HG02678 (cell line): ENCODE measurements around the gene HSF5.
"Not testable (repeated sequence)": the region's sequence is repeated elsewhere in the genome, so short reads cannot be mapped to it uniquely, and the experiment has no call there.

Source experiments
- ATAC-seq: cut with Tn5 transposase; IDR thresholded peaks from one replicate; pipeline ENCODE4 v1.9.1; 2021; ENCODE audit warnings: mild to moderate bottlenecking, moderate library complexity; ENCODE audit not compliant: unreplicated experiment

The HSF5 gene

DNA sequence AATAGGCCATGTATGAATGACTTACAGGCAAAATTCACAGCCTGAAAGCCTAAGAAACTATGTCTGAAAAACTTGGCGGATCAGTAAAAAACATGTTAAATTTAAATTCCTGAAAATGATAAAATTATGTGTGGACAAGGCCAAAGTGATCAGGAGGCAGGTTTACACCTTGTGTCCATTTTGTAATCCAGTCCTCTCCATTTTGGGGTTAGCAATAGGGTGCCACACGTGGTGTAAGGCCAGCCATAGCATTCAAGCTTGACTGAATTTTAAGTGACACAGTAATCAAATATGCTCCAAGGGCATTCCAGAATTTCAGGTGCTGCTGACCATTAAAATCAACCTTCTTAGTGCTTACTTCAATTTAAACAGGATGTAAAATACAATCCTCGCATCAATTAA lies 73.6 kb downstream of the HSF5 start:
- ATAC-seq = no peak

DNA sequence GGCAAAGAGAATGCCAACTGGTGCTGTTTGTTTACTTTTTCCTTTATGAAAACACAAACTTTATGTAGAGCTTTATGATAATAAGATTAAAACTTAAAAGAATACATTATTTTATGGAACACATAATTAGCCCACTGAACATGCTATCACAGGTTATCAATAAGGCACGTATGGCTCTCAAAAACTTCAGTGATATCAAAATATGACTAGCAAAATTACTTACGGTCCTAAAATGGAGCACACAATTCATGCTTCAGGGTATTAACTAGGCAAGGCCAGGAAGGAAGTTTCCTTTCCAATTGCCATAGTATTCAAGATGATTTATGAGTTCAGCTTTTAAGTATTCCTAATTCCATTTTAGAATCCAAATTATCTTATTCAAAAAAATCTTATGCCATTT lies 74.5 kb downstream of the HSF5 start:
- no peak for ATAC-seq

DNA sequence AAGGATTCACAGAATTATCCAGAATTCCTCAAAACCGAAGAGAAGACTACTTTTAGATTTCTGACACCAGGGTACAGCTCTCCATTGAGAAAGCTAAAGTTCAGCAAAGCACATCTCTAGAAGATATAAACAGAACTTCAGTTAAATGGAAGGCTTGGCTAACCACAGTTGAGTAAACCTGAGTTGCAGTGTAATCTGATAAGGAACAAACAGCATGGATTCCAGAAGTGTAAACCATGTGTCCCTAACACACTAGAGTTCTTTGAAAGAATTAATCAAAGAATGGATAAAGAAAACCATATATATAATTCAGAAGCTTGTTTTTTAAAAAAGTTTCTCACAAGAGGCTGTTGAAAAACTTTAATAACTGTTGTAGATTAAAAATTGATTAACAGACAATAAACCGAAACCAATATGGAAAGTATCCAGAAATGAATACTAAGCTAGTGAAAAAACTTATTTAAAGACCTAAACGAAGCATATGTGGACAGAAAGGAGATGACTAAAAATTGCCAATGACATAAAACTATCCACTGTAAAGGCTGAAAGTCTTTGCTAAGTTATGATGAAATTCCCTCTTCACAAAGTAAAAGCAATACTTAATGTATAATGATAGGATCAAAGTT lies 75.1 kb downstream of the HSF5 start:
- no peak for ATAC-seq

- no peak for ATAC-seq
Observed at GRCh38 chr17:58412064-58412703, 76.0 kb downstream of the HSF5 start.

DNA sequence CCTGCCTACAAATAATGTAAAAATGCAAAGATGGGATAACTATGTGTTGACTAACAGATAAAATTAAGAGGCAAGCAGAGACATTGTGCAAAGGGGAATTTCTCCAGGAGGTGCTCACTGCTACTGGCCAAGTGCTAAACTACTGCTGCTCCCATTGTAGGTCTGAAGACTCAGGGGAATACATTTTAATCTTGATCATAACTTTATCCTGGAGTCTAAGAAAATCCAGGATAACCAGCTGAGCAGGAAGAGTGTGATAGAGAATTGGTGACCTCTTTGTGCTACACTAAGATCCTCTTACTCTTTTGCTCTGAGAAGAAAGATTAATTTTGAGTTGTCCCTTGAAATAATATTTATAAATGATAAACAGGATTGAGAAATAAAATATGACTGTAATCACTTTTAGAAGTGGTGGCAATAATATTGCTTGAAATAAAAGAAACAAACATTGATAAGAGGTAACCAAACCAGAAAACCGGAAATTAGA lies 76.8 kb downstream of the HSF5 start:
- no peak for ATAC-seq

- no peak for ATAC-seq
Observed at GRCh38 chr17:58410714-58411407, 77.3 kb downstream of the HSF5 start.

GRCh38 chr17:58409432-58409831 lies 78.8 kb downstream of the HSF5 start:
- no peak for ATAC-seq

GRCh38 chr17:58403311-58403710 lies 84.9 kb downstream of the HSF5 start:
- no peak for ATAC-seq

GRCh38 chr17:58402679-58403078 lies 85.5 kb downstream of the HSF5 start:
- no peak for ATAC-seq

- no peak for ATAC-seq
Observed at GRCh38 chr17:58402047-58402446, 86.2 kb downstream of the HSF5 start.

GRCh38 chr17:58401287-58401686 lies 86.9 kb downstream of the HSF5 start:
- ATAC-seq = no peak

DNA sequence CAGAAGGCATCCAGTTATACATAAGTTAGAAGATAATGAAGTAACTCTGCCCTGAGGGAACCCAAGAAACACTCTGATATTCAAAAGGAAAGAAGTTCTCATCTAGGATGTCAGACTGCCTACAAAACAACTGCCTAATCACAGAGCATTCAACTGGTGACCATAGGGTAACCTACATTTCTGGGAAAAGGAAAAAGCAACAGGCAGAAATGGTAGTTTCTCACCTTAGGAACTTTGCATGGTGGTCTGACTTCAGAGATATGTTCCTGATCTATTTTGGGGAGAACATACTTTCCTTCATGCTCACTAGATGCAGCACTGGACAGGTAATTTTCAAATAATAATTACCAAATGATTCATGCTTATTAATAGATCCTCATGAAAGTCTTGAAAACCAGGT lies 87.4 kb downstream of the HSF5 start:
- ATAC-seq = no peak

- no peak for ATAC-seq
Observed at GRCh38 chr17:58399974-58400373, 88.2 kb downstream of the HSF5 start.

DNA sequence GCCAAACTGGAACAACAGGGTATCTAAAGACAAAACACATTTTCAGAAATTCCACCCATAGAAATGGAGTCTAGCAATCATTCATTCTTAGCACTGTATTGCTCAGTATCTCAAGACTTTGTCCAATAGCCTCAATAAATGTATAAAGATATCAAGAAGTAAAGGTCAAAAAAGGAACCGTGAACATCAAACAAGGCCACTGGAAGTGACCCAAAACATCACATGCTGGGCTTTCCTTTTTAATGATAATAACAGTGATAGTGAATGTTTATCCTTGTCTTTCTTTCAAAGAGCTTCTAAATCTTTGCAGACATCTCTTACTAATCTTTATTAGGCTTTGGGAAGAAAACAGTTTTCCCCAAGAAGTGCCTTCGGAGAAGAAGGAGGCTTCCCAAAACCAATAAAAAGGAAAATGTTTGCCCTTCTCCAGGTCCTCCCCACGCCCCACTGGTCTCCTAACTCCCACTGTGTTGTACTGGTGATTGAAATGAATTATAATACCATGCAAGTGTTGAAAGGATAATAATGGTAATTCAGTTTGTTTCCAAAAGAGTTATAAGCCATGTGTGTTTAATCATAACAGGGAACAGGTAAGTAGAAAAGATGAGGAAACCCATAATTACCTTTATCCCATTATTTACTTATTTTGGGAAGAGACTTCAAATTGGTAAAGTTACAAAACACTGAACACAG lies 89.5 kb downstream of the HSF5 start:
- no peak for ATAC-seq

DNA sequence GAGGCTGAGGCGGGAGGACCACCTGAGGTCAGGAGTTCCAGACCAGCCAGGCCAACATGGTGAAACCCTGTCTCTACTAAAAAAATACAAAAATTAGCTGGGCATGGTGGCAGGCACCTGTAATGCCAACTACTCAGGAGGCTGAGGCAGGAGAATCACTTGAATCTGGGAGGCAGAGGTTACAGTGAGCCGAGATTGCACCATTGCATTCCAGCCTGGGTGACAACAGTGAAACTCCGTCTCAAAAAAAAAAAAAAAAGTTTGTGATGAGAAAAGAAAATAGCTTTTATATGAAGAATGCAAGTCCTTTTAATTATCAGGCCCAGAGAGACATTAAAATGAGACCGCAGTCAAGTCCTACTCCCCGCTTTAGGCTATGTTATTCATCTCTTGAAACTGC lies 90.8 kb downstream of the HSF5 start:
- not testable (repeated sequence) for ATAC-seq

GRCh38 chr17:58396173-58396572 lies 92.0 kb downstream of the HSF5 start:
- ATAC-seq = no peak

- ATAC-seq = no peak
Observed at GRCh38 chr17:58394534-58395223, 93.5 kb downstream of the HSF5 start.

DNA sequence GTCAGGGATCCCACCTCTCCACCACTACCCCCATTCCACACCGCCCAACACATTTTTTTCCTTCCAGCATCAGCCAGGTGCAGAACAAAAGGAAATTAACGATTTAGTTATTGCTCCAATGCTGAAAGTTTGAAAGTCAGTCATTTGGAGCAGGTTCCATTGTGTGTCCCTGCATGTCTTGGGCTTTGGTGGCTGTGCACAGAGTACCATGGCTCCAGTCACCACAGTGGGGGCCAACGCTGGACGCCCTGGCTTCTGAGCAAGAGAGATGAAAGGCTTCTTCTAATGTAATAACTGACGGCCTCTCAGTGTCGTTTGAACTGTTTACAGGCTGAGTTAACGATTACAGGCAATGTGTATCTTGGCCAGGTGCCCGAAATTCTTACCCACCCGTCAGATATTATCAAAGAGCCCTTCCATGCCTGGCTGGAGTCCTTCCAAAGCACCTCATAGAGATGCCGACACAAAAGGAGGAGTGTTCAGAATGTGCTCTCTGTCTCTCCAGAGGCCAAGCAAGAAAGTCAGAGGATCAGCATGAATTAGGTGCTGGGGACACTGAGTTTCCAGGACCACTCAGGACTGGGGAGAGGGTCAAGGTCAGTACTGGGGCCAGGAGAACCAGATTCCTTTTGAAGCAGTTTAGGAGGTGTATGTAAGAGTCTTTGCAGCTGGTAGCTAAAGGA lies 96.8 kb downstream of the HSF5 start:
- no peak for ATAC-seq

DNA sequence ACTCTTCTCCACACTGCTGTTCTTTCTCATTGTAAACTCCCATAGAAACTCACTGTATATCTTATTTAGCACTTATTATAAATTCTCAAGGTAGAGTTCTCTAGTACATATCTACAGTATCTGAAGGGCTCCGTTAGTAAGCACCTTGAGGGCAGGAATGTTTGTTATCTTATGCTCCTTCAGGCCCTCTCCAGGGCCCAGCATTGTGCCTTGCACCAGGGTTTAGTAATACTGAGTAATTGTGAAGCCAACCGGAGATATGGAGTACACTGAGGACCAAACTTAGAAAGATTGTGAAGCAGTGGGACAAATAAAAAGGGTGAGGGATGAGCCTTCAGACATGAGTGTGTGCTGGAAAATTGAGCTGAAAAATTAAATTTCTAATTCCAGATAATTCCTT lies 97.3 kb downstream of the HSF5 start:
- ATAC-seq = no peak
